WTC11 (cell line): ENCODE results near the gene ZCWPW1. TPM values are rescaled to one million over a fixed set of nuclear protein-coding genes. Genes with fewer than 3 reads are reported as not detected.

Source experiments
- ATAC-seq: fragments of 200-7000 bp; cut with Tn5 transposase; 2 replicates; pipeline ENCODE4 v1.10.0; 2021; ENCODE audit warnings: mild to moderate bottlenecking, moderate library complexity
- Bru-seq: library from RNA; stranded (reverse); fragments of 400-500 nt; gene quantifications from one replicate; lab custom pipeline; 2021; lab: Mats Ljungman, UMichigan
- CTCF ChIA-PET: fragments of 300-600 bp; sonication (Branson Sonifier 250); formaldehyde crosslinking; loops from one replicate; lab custom pipeline; 2021; ENCODE audit warnings: antibody characterized with exemption; lab: Charles Lee
- POLR2A ChIA-PET: fragments of 350-600 bp; sonication (Branson Sonifier 250); formaldehyde crosslinking; loops from one replicate; lab custom pipeline; 2021; ENCODE audit warnings: antibody characterized with exemption; lab: Charles Lee
- DNase-seq: peaks from one replicate; pipeline ENCODE4 v3.0.0; 2021; ENCODE audit warnings: low spot score
- H3K27ac Mint-ChIP-seq: 2 replicates; pipeline ENCODE4 v1.8.0; 2021; ENCODE audit warnings: mixed read lengths
- H3K27me3 Mint-ChIP-seq: 2 replicates; pipeline ENCODE4 v1.8.0; 2021; ENCODE audit warnings: low read depth, mild to moderate bottlenecking, moderate library complexity, mixed read lengths
- H3K36me3 Mint-ChIP-seq: 2 replicates; pipeline ENCODE4 v1.8.0; 2021; ENCODE audit warnings: mixed read lengths
- H3K4me1 Mint-ChIP-seq: 2 replicates; pipeline ENCODE4 v1.8.0; 2022; ENCODE audit warnings: mixed read lengths
- H3K4me3 Mint-ChIP-seq: 2 replicates; pipeline ENCODE4 v1.8.0; 2021; ENCODE audit warnings: mild to moderate bottlenecking, moderate library complexity, mixed read lengths
- H3K9me3 Mint-ChIP-seq: 2 replicates; pipeline ENCODE4 v1.8.0; 2021; ENCODE audit warnings: mixed read lengths
- ESRRA ChIP-seq: sonication (generic); formaldehyde crosslinking; IDR thresholded peaks from 2 replicates; pipeline ENCODE4 v1.8.1; 2022; ENCODE audit warnings: mild to moderate bottlenecking, missing genetic modification reagents, borderline replicate concordance
- HMGA2 ChIP-seq: fragments of 250-450 bp; sonication (Bioruptor Pico); IDR thresholded peaks from 2 replicates; pipeline ENCODE4 v1.4.0; 2021; ENCODE audit warnings: mild to moderate bottlenecking, moderate library complexity
- JUN ChIP-seq: sonication (generic); formaldehyde crosslinking; IDR thresholded peaks from 2 replicates; pipeline ENCODE4 v1.8.0; 2023; ENCODE audit warnings: mild to moderate bottlenecking, missing genetic modification reagents
- MXD4 ChIP-seq: fragments of 250-450 bp; sonication (Bioruptor Pico); IDR thresholded peaks from 2 replicates; pipeline ENCODE4 v1.8.0; 2021; ENCODE audit warnings: mild to moderate bottlenecking, moderate library complexity, borderline replicate concordance
- MYBL2 ChIP-seq: sonication (generic); formaldehyde crosslinking; IDR thresholded peaks from 2 replicates; pipeline ENCODE4 v1.8.1; 2023; ENCODE audit warnings: mild to moderate bottlenecking, moderate library complexity, missing genetic modification reagents
- TCF7 ChIP-seq: sonication (generic); formaldehyde crosslinking; IDR thresholded peaks from 2 replicates; pipeline ENCODE4 v1.8.0; 2022; ENCODE audit warnings: mild to moderate bottlenecking, low read depth, missing genetic modification reagents, moderate library complexity
- ZNF219 ChIP-seq: sonication (generic); formaldehyde crosslinking; IDR thresholded peaks from 2 replicates; pipeline ENCODE4 v1.8.0; 2023; ENCODE audit warnings: missing genetic modification reagents, mild to moderate bottlenecking, borderline replicate concordance
- ZNF396 ChIP-seq: fragments of 250-450 bp; sonication (Bioruptor Pico); IDR thresholded peaks from 2 replicates; pipeline ENCODE4 v1.8.0; 2021; ENCODE audit warnings: mild to moderate bottlenecking, moderate library complexity, borderline replicate concordance
- ZNF416 ChIP-seq: fragments of 250-450 bp; sonication (Bioruptor Pico); IDR thresholded peaks from 2 replicates; pipeline ENCODE4 v1.9.0; 2021; ENCODE audit warnings: mild to moderate bottlenecking, inconsistent platforms
- long read RNA-seq, 3 experiments: library from RNA in 1 of 3; library from capped mRNA in 1 of 3; library from polyadenylated mRNA in 1 of 3; unstranded in 2 of 3; stranded (forward) in 1 of 3; transcript quantifications; one replicate each; pipeline ENCODE4 v2.0.0, GENCODE V29; 2021
- total RNA-seq: library from RNA; stranded (reverse); gene quantifications from 3 replicates; pipeline ENCODE4 v1.2.3, GENCODE V29; 2021
- TF ChIP-seq, protein P1 (sequence below): sonication (generic); formaldehyde crosslinking; IDR thresholded peaks from 2 replicates; pipeline ENCODE4 v1.8.0; 2022; ENCODE audit warnings: mild to moderate bottlenecking, missing genetic modification reagents
- TF ChIP-seq, protein P2 (sequence below): sonication (generic); formaldehyde crosslinking; IDR thresholded peaks from 2 replicates; pipeline ENCODE4 v1.8.1; 2022; ENCODE audit warnings: low read depth, mild to moderate bottlenecking, moderate library complexity, missing genetic modification reagents, borderline replicate concordance
- TF ChIP-seq, protein P3 (sequence below): sonication (generic); formaldehyde crosslinking; IDR thresholded peaks from 2 replicates; pipeline ENCODE4 v1.8.0; 2023; ENCODE audit warnings: mild to moderate bottlenecking, missing genetic modification reagents
- TF ChIP-seq, protein P4 (sequence below): sonication (generic); formaldehyde crosslinking; IDR thresholded peaks from 2 replicates; pipeline ENCODE4 v1.8.1; 2022; ENCODE audit warnings: mild to moderate bottlenecking, missing genetic modification reagents, moderate library complexity, borderline replicate concordance
- TF ChIP-seq, protein P5 (sequence below): sonication (generic); formaldehyde crosslinking; IDR thresholded peaks from 2 replicates; pipeline ENCODE4 v1.8.0; 2022; ENCODE audit warnings: mild to moderate bottlenecking, missing genetic modification reagents
- TF ChIP-seq, protein P6 (sequence below): sonication (generic); formaldehyde crosslinking; IDR thresholded peaks from 2 replicates; pipeline ENCODE4 v1.8.0; 2023; ENCODE audit warnings: missing genetic modification reagents, mild to moderate bottlenecking, borderline replicate concordance
- TF ChIP-seq, protein P7 (sequence below): fragments of 200-600 bp; IDR thresholded peaks from 2 replicates; pipeline ENCODE4 v1.8.0; 2022; ENCODE audit warnings: antibody characterized with exemption
- TF ChIP-seq, protein P8 (sequence below): fragments of 250-450 bp; sonication (Bioruptor Pico); IDR thresholded peaks from 2 replicates; pipeline ENCODE4 v2.1.2; 2022; ENCODE audit warnings: mild to moderate bottlenecking, moderate library complexity

ZCWPW1 gene, protein sequence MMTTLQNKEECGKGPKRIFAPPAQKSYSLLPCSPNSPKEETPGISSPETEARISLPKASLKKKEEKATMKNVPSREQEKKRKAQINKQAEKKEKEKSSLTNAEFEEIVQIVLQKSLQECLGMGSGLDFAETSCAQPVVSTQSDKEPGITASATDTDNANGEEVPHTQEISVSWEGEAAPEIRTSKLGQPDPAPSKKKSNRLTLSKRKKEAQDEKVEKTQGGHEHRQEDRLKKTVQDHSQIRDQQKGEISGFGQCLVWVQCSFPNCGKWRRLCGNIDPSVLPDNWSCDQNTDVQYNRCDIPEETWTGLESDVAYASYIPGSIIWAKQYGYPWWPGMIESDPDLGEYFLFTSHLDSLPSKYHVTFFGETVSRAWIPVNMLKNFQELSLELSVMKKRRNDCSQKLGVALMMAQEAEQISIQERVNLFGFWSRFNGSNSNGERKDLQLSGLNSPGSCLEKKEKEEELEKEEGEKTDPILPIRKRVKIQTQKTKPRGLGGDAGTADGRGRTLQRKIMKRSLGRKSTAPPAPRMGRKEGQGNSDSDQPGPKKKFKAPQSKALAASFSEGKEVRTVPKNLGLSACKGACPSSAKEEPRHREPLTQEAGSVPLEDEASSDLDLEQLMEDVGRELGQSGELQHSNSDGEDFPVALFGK
- total RNA-seq = 1.4 to 1.5 TPM (median 1.4 TPM) in 3 replicates
- Bru-seq, nascent RNA = percentile 33 among the genes with signal in this experiment
- long read RNA-seq, experiment 1, partial matches to known transcripts = 0 of 2 reads
- long read RNA-seq, experiment 1, other reads (novel, unspliced or antisense) = 2 of 2 reads
- long read RNA-seq, experiment 2, partial matches to known transcripts = 0 of 3 reads
- long read RNA-seq, experiment 2, other reads (novel, unspliced or antisense) = 3 of 3 reads
- long read RNA-seq, experiment 3, partial matches to known transcripts = 0 of 3 reads
- long read RNA-seq, experiment 3, other reads (novel, unspliced or antisense) = 2 of 3 reads

DNA sequence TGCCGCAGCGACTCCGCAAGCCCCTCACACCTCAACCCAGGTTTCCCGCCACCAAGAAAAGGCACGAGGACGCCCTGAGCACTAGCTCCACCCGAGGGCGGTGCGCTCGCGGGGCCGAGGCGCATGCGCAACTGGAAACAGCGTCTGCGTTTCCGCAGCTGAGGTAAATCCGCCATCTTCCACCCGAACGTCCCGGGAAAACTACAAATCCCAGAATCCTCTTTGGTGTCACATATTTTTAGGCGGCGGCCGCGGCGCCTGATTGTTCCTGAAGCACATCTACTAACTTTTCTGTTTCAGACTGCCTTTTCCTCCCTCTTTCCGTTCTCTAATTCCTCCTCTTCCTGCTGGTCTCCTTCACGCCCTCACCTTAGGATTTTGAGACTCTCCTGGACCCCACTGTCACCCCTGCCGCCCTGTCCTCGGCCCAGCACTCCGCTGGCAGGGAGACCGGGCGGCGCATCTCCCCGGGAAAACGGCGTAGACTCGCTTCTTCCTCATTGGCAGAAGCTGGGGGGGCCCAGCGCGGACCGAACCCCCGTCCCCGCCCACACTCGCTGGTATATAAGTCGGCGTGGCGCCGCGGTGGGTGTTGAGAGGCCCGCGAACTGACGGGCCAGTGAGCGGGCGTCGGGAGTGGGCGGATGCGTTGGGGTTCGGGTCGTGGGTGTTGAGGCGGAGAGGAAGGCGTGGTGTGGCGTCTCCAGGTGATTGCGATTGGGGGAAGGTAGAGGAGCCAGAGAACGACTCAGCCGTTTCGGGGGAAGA lies at the start of gene ZCWPW1:
Gene ZCWPW1 (minus strand): TSS at position 505 of the 768 bp plus-strand sequence. CDS start 8,054 bp downstream, outside the sequence.
- H3K9me3 Mint-ChIP-seq = peaks cover 4% of the 10 kb centered on the region; the same call in 1 of the 2 replicates
- POLR2A ChIA-PET = interaction anchor here (0.6 to 3.0 kb wide), 21 partner anchors 8 to 485 kb away, joined by 3 to 25 read pairs (median 5); partner anchors contain the start of genes FBXO24, GAL3ST4, LAMTOR4 and MOSPD3
- DNase-seq (peak; percentile 95), ATAC-seq (peak; percentile 47)
- CTCF ChIA-PET = interaction anchor here (0.6 to 3.2 kb wide), 16 partner anchors 10 to 277 kb away, joined by 3 to 20 read pairs (median 4); partner anchors contain the start of genes FBXO24, LRCH4 and POP7
- peaks cover 19% of the 10 kb centered on the region for H3K4me1 Mint-ChIP-seq
- H3K36me3 Mint-ChIP-seq = peaks cover 18% of the 10 kb centered on the region
- peaks cover 30% of the 10 kb centered on the region for H3K27me3 Mint-ChIP-seq
- H3K27ac Mint-ChIP-seq = peak within 1 kb of the TSS; percentile 100
- H3K4me3 Mint-ChIP-seq = peak within 1 kb of the TSS; percentile 97
- TF ChIP-seq, protein P1, sequence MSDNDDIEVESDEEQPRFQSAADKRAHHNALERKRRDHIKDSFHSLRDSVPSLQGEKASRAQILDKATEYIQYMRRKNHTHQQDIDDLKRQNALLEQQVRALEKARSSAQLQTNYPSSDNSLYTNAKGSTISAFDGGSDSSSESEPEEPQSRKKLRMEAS (CRISPR knock-in tag) = peak; percentile 100
- TF ChIP-seq JUN (CRISPR knock-in tag) (peak; percentile 97), ESRRA (CRISPR knock-in tag) (peak; percentile 97), MXD4 (CRISPR knock-in tag) (no peak), MYBL2 (CRISPR knock-in tag) (peak; percentile 72), TCF7 (peak; percentile 94), ZNF219 (CRISPR knock-in tag) (peak; percentile 96), HMGA2 (CRISPR knock-in tag) (no peak), ZNF396 (CRISPR knock-in tag) (no peak), ZNF416 (CRISPR knock-in tag) (peak; percentile 87)
- TF ChIP-seq, protein P2, sequence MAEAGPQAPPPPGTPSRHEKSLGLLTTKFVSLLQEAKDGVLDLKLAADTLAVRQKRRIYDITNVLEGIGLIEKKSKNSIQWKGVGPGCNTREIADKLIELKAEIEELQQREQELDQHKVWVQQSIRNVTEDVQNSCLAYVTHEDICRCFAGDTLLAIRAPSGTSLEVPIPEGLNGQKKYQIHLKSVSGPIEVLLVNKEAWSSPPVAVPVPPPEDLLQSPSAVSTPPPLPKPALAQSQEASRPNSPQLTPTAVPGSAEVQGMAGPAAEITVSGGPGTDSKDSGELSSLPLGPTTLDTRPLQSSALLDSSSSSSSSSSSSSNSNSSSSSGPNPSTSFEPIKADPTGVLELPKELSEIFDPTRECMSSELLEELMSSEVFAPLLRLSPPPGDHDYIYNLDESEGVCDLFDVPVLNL (CRISPR knock-in tag) = peak; percentile 94
- TF ChIP-seq, protein P3, sequence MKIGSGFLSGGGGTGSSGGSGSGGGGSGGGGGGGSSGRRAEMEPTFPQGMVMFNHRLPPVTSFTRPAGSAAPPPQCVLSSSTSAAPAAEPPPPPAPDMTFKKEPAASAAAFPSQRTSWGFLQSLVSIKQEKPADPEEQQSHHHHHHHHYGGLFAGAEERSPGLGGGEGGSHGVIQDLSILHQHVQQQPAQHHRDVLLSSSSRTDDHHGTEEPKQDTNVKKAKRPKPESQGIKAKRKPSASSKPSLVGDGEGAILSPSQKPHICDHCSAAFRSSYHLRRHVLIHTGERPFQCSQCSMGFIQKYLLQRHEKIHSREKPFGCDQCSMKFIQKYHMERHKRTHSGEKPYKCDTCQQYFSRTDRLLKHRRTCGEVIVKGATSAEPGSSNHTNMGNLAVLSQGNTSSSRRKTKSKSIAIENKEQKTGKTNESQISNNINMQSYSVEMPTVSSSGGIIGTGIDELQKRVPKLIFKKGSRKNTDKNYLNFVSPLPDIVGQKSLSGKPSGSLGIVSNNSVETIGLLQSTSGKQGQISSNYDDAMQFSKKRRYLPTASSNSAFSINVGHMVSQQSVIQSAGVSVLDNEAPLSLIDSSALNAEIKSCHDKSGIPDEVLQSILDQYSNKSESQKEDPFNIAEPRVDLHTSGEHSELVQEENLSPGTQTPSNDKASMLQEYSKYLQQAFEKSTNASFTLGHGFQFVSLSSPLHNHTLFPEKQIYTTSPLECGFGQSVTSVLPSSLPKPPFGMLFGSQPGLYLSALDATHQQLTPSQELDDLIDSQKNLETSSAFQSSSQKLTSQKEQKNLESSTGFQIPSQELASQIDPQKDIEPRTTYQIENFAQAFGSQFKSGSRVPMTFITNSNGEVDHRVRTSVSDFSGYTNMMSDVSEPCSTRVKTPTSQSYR (CRISPR knock-in tag) = peak; percentile 99
- TF ChIP-seq, protein P4, sequence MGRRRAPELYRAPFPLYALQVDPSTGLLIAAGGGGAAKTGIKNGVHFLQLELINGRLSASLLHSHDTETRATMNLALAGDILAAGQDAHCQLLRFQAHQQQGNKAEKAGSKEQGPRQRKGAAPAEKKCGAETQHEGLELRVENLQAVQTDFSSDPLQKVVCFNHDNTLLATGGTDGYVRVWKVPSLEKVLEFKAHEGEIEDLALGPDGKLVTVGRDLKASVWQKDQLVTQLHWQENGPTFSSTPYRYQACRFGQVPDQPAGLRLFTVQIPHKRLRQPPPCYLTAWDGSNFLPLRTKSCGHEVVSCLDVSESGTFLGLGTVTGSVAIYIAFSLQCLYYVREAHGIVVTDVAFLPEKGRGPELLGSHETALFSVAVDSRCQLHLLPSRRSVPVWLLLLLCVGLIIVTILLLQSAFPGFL (CRISPR knock-in tag) = peak; percentile 87; the same call in 1 of the 2 replicates
- TF ChIP-seq, protein P5, sequence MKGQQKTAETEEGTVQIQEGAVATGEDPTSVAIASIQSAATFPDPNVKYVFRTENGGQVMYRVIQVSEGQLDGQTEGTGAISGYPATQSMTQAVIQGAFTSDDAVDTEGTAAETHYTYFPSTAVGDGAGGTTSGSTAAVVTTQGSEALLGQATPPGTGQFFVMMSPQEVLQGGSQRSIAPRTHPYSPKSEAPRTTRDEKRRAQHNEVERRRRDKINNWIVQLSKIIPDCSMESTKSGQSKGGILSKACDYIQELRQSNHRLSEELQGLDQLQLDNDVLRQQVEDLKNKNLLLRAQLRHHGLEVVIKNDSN (CRISPR knock-in tag) = peak; percentile 89
- TF ChIP-seq, protein P6, sequence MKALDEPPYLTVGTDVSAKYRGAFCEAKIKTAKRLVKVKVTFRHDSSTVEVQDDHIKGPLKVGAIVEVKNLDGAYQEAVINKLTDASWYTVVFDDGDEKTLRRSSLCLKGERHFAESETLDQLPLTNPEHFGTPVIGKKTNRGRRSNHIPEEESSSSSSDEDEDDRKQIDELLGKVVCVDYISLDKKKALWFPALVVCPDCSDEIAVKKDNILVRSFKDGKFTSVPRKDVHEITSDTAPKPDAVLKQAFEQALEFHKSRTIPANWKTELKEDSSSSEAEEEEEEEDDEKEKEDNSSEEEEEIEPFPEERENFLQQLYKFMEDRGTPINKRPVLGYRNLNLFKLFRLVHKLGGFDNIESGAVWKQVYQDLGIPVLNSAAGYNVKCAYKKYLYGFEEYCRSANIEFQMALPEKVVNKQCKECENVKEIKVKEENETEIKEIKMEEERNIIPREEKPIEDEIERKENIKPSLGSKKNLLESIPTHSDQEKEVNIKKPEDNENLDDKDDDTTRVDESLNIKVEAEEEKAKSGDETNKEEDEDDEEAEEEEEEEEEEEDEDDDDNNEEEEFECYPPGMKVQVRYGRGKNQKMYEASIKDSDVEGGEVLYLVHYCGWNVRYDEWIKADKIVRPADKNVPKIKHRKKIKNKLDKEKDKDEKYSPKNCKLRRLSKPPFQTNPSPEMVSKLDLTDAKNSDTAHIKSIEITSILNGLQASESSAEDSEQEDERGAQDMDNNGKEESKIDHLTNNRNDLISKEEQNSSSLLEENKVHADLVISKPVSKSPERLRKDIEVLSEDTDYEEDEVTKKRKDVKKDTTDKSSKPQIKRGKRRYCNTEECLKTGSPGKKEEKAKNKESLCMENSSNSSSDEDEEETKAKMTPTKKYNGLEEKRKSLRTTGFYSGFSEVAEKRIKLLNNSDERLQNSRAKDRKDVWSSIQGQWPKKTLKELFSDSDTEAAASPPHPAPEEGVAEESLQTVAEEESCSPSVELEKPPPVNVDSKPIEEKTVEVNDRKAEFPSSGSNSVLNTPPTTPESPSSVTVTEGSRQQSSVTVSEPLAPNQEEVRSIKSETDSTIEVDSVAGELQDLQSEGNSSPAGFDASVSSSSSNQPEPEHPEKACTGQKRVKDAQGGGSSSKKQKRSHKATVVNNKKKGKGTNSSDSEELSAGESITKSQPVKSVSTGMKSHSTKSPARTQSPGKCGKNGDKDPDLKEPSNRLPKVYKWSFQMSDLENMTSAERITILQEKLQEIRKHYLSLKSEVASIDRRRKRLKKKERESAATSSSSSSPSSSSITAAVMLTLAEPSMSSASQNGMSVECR = peak; percentile 99
- TF ChIP-seq, protein P7, sequence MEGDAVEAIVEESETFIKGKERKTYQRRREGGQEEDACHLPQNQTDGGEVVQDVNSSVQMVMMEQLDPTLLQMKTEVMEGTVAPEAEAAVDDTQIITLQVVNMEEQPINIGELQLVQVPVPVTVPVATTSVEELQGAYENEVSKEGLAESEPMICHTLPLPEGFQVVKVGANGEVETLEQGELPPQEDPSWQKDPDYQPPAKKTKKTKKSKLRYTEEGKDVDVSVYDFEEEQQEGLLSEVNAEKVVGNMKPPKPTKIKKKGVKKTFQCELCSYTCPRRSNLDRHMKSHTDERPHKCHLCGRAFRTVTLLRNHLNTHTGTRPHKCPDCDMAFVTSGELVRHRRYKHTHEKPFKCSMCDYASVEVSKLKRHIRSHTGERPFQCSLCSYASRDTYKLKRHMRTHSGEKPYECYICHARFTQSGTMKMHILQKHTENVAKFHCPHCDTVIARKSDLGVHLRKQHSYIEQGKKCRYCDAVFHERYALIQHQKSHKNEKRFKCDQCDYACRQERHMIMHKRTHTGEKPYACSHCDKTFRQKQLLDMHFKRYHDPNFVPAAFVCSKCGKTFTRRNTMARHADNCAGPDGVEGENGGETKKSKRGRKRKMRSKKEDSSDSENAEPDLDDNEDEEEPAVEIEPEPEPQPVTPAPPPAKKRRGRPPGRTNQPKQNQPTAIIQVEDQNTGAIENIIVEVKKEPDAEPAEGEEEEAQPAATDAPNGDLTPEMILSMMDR = no peak
- TF ChIP-seq, protein P8, sequence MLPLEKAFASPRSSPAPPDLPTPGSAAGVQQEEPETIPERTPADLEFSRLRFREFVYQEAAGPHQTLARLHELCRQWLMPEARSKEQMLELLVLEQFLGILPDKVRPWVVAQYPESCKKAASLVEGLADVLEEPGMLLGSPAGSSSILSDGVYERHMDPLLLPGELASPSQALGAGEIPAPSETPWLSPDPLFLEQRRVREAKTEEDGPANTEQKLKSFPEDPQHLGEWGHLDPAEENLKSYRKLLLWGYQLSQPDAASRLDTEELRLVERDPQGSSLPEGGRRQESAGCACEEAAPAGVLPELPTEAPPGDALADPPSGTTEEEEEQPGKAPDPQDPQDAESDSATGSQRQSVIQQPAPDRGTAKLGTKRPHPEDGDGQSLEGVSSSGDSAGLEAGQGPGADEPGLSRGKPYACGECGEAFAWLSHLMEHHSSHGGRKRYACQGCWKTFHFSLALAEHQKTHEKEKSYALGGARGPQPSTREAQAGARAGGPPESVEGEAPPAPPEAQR (CRISPR knock-in tag) = no peak
